GM18519 (cell line): ENCODE measurements around the gene TAS2R41.

ENCODE experiments used
- ATAC-seq: cut with Tn5 transposase; IDR thresholded peaks from one replicate; pipeline ENCODE4 v1.9.1; 2021; ENCODE audit warnings: mild to moderate bottlenecking, moderate library complexity; ENCODE audit not compliant: unreplicated experiment, low FRiP score

Gene TAS2R41

GRCh38 chr7:143477501-143478150 is at the start of gene TAS2R41:
Gene TAS2R41 (plus strand): TSS chr7:143477873. CDS start chr7:143477873, 0 bp downstream.
- no peak for ATAC-seq

GRCh38 chr7:143429770-143430698 is 47.6 kb upstream of the TAS2R41 start:
- ATAC-seq = no peak

GRCh38 chr7:143431109-143431508 is 46.6 kb upstream of the TAS2R41 start:
- ATAC-seq = no peak

- no peak for ATAC-seq
Measured at GRCh38 chr7:143433759-143434158, 43.9 kb upstream of the TAS2R41 start.

GRCh38 chr7:143434660-143435059 is 43.0 kb upstream of the TAS2R41 start:
- ATAC-seq = no peak

- no peak for ATAC-seq
Measured at GRCh38 chr7:143435266-143435665, 42.4 kb upstream of the TAS2R41 start.

- no peak for ATAC-seq
Measured at GRCh38 chr7:143436325-143436946, 41.2 kb upstream of the TAS2R41 start.

GRCh38 chr7:143437578-143437977 is 40.1 kb upstream of the TAS2R41 start:
- no peak for ATAC-seq

- no peak for ATAC-seq
Measured at GRCh38 chr7:143439866-143440265, 37.8 kb upstream of the TAS2R41 start.

GRCh38 chr7:143443153-143443552 is 34.5 kb upstream of the TAS2R41 start, which contains the start of gene TAS2R60:
Gene TAS2R60 (plus strand): TSS chr7:143443453. CDS start chr7:143443453, 0 bp downstream.
- no peak for ATAC-seq

GRCh38 chr7:143444063-143444782 is 33.5 kb upstream of the TAS2R41 start:
- ATAC-seq = no peak

- ATAC-seq = no peak
Measured at GRCh38 chr7:143444785-143445184, 32.9 kb upstream of the TAS2R41 start.

- ATAC-seq = no peak
Measured at GRCh38 chr7:143447466-143447865, 30.2 kb upstream of the TAS2R41 start.

GRCh38 chr7:143448429-143448828 is 29.2 kb upstream of the TAS2R41 start:
- ATAC-seq = no peak

GRCh38 chr7:143449793-143450192 is 27.9 kb upstream of the TAS2R41 start:
- ATAC-seq = no peak

- ATAC-seq = no peak
Measured at GRCh38 chr7:143451122-143451521, 26.6 kb upstream of the TAS2R41 start.

GRCh38 chr7:143451746-143452145 is 25.9 kb upstream of the TAS2R41 start:
- ATAC-seq = no peak

- no peak for ATAC-seq
Measured at GRCh38 chr7:143452495-143452894, 25.2 kb upstream of the TAS2R41 start.

- ATAC-seq = no peak
Measured at GRCh38 chr7:143454091-143454680, 23.5 kb upstream of the TAS2R41 start.

- ATAC-seq = no peak
Measured at GRCh38 chr7:143455491-143455890, 22.2 kb upstream of the TAS2R41 start.
